CD4-positive, alpha-beta T cell (primary cell): ENCODE measurements around the gene NLRP11. TPM values are rescaled to one million over a fixed set of nuclear protein-coding genes. Genes with fewer than 3 reads are reported as not detected.

Source experiments
- ATAC-seq: fragments of 200-7000 bp; cut with Tn5 transposase; one replicate; pipeline ENCODE4 v1.10.0; 2022; ENCODE audit warnings: mild to moderate bottlenecking; ENCODE audit not compliant: poor library complexity
- CTCF ChIA-PET: fragments of 350-600 bp; sonication (Branson Sonifier 250); formaldehyde crosslinking; loops from one replicate; lab custom pipeline; 2021; ENCODE audit warnings: antibody characterized with exemption, inconsistent platforms; lab: Charles Lee
- POLR2A ChIA-PET: fragments of 350-600 bp; sonication (Branson Sonifier 250); formaldehyde crosslinking; loops from one replicate; lab custom pipeline; 2021; ENCODE audit warnings: antibody characterized with exemption, inconsistent platforms; lab: Charles Lee
- DNase-seq, 14 experiments: peaks; one replicate each; pipeline ENCODE4 v3.0.0-alpha.2; 2013 to 2020; ENCODE audit warnings: mixed read lengths in 2 of 14
- H3K27ac ChIP-seq, 2 donors: one replicate each; pipeline versions ENCODE4 v1.5.1 to v1.7.0; 2013; ENCODE audit warnings: low read length in 2 of 2, low read depth in 1 of 2, mild to moderate bottlenecking in 1 of 2
- H3K27me3 ChIP-seq, 2 experiments: 1 replicate in 1 of 2; 2 replicates in 1 of 2; pipeline versions ENCODE4 v1.6.1 to v1.7.0; 2013; ENCODE audit warnings: low read length in 2 of 2, control low read depth in 1 of 2, mild to moderate bottlenecking in 1 of 2, moderate library complexity in 1 of 2; ENCODE audit not compliant: insufficient read depth in 2 of 2, control insufficient read depth in 1 of 2
- H3K36me3 ChIP-seq: one replicate; pipeline ENCODE4 v1.6.1; 2013; ENCODE audit warnings: low read length, control low read depth; ENCODE audit not compliant: insufficient read depth
- H3K4me1 ChIP-seq: one replicate; pipeline ENCODE4 v1.6.1; 2013; ENCODE audit warnings: low read length, control low read depth; ENCODE audit not compliant: insufficient read depth
- H3K4me3 ChIP-seq: one replicate; pipeline ENCODE4 v1.5.1; 2013; ENCODE audit warnings: mild to moderate bottlenecking, low read length, moderate library complexity
- H3K9me3 ChIP-seq, 2 experiments: 1 replicate in 1 of 2; 2 replicates in 1 of 2; pipeline versions ENCODE4 v1.6.1 to v1.7.0; 2013; ENCODE audit warnings: low read length in 2 of 2, mild to moderate bottlenecking in 2 of 2, control low read depth in 1 of 2, moderate library complexity in 1 of 2; ENCODE audit not compliant: control insufficient read depth in 1 of 2, insufficient read depth in 1 of 2
- H3K27ac Mint-ChIP-seq: one replicate; pipeline ENCODE4 v1.8.0; 2020; ENCODE audit warnings: mixed read lengths
- H3K27me3 Mint-ChIP-seq: one replicate; pipeline ENCODE4 v1.8.0; 2021; ENCODE audit warnings: mixed read lengths
- H3K36me3 Mint-ChIP-seq: one replicate; pipeline ENCODE4 v1.8.0; 2021; ENCODE audit warnings: low read depth, mixed read lengths
- H3K4me1 Mint-ChIP-seq: one replicate; pipeline ENCODE4 v1.8.0; 2021; ENCODE audit warnings: low read depth, mixed read lengths
- H3K4me3 Mint-ChIP-seq: one replicate; pipeline ENCODE4 v1.8.0; 2020; ENCODE audit warnings: mild to moderate bottlenecking, mixed read lengths
- H3K9me3 Mint-ChIP-seq: one replicate; pipeline ENCODE4 v1.8.0; 2020; ENCODE audit warnings: mixed read lengths
- intact Hi-C, 2 experiments: fragments of 100-400 bp; cut with DNase I in 1 of 2; cut with micrococcal nuclease in 1 of 2; formaldehyde crosslinking; loops; one replicate each; pipeline versions ENCODE4 v1.15.1 to v1.9.0; 2023 to 2025; cut with DNase I, micrococcal nuclease
- total RNA-seq, 174 experiments: library from RNA in 2 of 174; stranded (reverse) in 2 of 174; gene quantifications; one replicate each; pipeline ENCODE4 v1.2.3 and lab custom pipeline; 2021 to 2026
- TF ChIP-seq, protein P1 (sequence below): fragments of 200-600 bp; IDR thresholded peaks from one replicate; pipeline ENCODE4 v1.8.0; 2022; ENCODE audit warnings: antibody characterized with exemption, mild to moderate bottlenecking

Gene NLRP11
- total RNA-seq, 2 experiments from 2014 or later, result not detected

DNA sequence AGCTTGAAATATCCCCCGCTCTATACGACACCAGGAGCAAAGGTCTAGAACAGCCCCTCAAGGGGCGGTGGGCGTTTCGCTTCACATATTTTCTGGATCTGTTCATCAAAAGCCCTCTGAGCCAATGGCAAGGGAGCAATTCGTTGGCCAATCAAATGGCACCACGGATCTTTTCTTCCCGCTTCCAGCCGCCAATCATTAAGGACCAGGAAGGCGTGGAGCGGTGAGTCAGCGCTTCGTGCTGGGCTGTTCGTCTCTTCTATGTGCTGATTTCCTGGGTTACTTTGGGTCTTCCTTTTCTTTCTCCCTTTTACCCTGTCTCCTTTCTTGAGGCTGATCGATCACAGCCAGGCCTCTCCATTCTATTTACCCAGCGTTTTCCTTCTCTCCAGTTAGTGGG is 4.5 kb upstream of the NLRP11 start, which contains the start of gene NLRP4:
Gene NLRP4, plus strand, starts transcription at position 201 of the 400 bp plus-strand sequence. CDS start 15,541 bp downstream, outside the sequence.
- H3K4me3 Mint-ChIP-seq, result no peak within 1 kb of the TSS
- intact Hi-C loops, result no loop called here

DNA sequence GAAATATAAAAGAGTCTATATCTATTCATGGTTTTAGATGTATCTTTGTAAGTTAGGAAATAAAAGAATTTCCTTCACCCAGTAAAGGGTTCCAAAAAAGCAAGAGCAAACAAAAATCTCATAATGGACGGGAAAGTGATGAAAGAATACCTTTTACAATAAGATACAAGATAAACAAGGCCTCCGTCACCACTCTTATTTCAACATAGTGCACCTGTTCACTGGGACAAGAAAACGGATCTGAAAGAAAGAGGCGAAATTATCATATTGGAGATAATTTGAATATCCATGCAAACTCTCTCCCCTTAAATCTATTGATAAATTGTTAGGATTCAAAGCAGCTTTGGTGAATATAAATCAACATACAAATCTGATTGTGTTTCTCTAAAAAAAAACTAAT is 877 bp upstream of the NLRP11 start:
- Histone ChIP-seq H3K4me1 (no peaks in the 10 kb centered on the region), H3K4me3 (no peak overlapping the region), H3K27me3 (no peaks in the 10 kb centered on the region), H3K36me3 (no peaks in the 10 kb centered on the region), H3K9me3 (peaks cover 0 to 7% of the 10 kb centered on the region in 2 experiments), H3K27ac (no peak overlapping the region)
- no peak for ATAC-seq
- H3K9me3 Mint-ChIP-seq, result peaks cover 3% of the 10 kb centered on the region
- no peak overlapping the region for H3K4me3 Mint-ChIP-seq
- DNase-seq, result no peak
- CTCF ChIA-PET, result no interaction called here
- no peaks in the 10 kb centered on the region for H3K36me3 Mint-ChIP-seq
- no peaks in the 10 kb centered on the region for H3K4me1 Mint-ChIP-seq
- TF ChIP-seq, protein P1, sequence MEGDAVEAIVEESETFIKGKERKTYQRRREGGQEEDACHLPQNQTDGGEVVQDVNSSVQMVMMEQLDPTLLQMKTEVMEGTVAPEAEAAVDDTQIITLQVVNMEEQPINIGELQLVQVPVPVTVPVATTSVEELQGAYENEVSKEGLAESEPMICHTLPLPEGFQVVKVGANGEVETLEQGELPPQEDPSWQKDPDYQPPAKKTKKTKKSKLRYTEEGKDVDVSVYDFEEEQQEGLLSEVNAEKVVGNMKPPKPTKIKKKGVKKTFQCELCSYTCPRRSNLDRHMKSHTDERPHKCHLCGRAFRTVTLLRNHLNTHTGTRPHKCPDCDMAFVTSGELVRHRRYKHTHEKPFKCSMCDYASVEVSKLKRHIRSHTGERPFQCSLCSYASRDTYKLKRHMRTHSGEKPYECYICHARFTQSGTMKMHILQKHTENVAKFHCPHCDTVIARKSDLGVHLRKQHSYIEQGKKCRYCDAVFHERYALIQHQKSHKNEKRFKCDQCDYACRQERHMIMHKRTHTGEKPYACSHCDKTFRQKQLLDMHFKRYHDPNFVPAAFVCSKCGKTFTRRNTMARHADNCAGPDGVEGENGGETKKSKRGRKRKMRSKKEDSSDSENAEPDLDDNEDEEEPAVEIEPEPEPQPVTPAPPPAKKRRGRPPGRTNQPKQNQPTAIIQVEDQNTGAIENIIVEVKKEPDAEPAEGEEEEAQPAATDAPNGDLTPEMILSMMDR, result no peak
- H3K27ac Mint-ChIP-seq, result no peak overlapping the region
- intact Hi-C loops, result no loop called here
- no peaks in the 10 kb centered on the region for H3K27me3 Mint-ChIP-seq
- POLR2A ChIA-PET, result no interaction called here

More for the DNA sequence above, 4.5 kb upstream of the NLRP11 start, which contains the start of gene NLRP4:
- ChIA-PET CTCF (no interaction called here), POLR2A (no interaction called here)
- Mint-ChIP-seq H3K9me3 (peaks cover 3% of the 10 kb centered on the region), H3K36me3 (no peaks in the 10 kb centered on the region), H3K27me3 (no peaks in the 10 kb centered on the region), H3K4me1 (no peaks in the 10 kb centered on the region), H3K27ac (no peak within 1 kb of the TSS)
- H3K9me3 ChIP-seq, result peaks cover 0 to 7% of the 10 kb centered on the region in 2 experiments
- TF ChIP-seq, protein P1, result no peak
- ATAC-seq (no peak), DNase-seq (no peak)
- no peak within 1 kb of the TSS for H3K4me3 ChIP-seq
- no peaks in the 10 kb centered on the region for H3K27me3 ChIP-seq
- no peak within 1 kb of the TSS for H3K27ac ChIP-seq
- H3K4me1 ChIP-seq, result no peaks in the 10 kb centered on the region
- no peaks in the 10 kb centered on the region for H3K36me3 ChIP-seq

DNA sequence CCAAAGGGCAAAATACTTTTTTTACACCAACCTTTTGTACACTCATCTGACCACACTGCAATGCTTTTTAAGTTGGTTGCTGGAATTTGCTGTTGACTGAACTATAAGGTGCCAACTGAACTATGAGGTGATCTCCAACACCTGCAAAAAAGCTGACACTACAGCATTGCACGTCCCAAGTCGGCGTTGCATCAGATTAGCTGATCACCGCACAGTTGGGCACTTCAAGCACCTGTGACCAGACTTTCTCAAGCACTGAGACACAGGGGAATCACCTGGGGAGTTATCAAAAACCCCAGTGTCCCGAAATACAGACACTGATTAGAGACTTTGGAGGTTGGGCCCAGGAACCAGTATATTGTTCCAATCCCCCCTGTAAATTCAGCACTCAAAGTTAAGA is 1.1 kb downstream of the NLRP11 start:
- ChIA-PET CTCF (no interaction called here), POLR2A (no interaction called here)
- H3K9me3 ChIP-seq, result peaks cover 0 to 3% of the 10 kb centered on the region in 2 experiments
- H3K4me3 ChIP-seq, result no peak overlapping the region
- H3K27me3 Mint-ChIP-seq, result no peaks in the 10 kb centered on the region
- no peak for DNase-seq
- ATAC-seq, result no peak
- H3K9me3 Mint-ChIP-seq, result peaks cover 3% of the 10 kb centered on the region
- no peak overlapping the region for H3K27ac Mint-ChIP-seq
- H3K27ac ChIP-seq, result no peak overlapping the region
- no peaks in the 10 kb centered on the region for H3K27me3 ChIP-seq
- no peak overlapping the region for H3K4me3 Mint-ChIP-seq
- intact Hi-C loops, result no loop called here
- no peaks in the 10 kb centered on the region for H3K4me1 Mint-ChIP-seq
- no peaks in the 10 kb centered on the region for H3K4me1 ChIP-seq
- TF ChIP-seq, protein P1, result no peak
- no peaks in the 10 kb centered on the region for H3K36me3 Mint-ChIP-seq
- H3K36me3 ChIP-seq, result no peaks in the 10 kb centered on the region
